ENCODE data around the gene NIPSNAP2.
"Not testable (repeated sequence)": the region's sequence is repeated elsewhere in the genome, so short reads cannot be mapped to it uniquely, and the experiment has no call there.

Gene NIPSNAP2

DNA sequence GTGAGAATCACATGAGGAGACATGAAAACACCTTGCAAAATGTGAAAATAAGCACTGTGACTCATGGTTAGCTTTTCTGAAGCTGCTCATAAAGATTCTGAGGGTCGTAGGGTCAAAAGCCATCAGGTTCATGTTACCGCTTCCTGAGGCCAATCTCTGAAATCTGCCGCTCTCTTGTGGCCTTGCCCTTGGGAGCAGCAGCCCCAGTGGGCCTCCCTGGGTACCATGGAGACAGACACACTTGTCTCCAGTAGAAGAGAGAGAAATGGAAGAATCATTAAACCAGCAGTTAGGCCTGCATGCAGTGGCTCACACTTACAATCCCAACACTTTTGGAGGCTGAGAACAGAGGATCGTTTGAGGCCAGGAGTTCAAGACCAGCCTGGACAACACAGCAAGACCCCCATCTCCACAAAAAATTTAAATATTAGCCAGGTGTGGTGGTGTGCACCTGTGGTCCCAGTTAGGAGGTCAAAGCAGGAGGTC is 42.8 kb downstream of the NIPSNAP2 start:
- H3K36me3 ChIP-seq (replicated peaks), result peaks cover 11% of the 10 kb centered on the region
- in situ Hi-C loops (cut with MboI; ENCODE audit: low sequenced_read_pairs), result no loop called here
- DNase-seq (ENCODE audit: low spot score in 2 of 2), result peak in 1 of 2 experiments; percentile 25
- H3K9me3 ChIP-seq, result no peaks in the 10 kb centered on the region
- H3K4me3 ChIP-seq, result no peak overlapping the region
- H3K4me1 ChIP-seq, result peaks cover 6% of the 10 kb centered on the region
- no peaks in the 10 kb centered on the region for H3K27me3 ChIP-seq (ENCODE audit: low read depth)

DNA sequence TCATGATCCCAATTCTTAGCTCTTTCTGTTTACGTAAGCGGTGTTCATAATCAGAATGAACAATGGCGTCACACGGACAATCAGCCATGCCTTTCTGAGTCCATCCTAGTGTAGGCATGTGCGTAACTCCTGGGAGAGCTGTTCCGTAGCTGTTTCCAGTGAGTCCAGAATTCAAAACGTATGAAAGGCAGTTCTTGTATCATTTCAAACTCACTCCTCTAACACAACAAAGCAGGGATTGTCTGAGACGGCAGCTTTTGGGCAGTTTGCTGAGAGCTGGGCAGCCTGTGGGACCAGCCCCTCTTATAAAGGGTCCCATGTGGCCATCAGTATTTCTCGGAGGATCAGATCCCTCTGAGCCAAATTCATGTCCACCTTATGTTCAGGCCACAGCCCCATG is 43.5 kb downstream of the NIPSNAP2 start:
- peaks cover 6% of the 10 kb centered on the region for H3K4me1 ChIP-seq
- in situ Hi-C loops (cut with MboI; ENCODE audit: low sequenced_read_pairs), result no loop called here
- peaks cover 16% of the 10 kb centered on the region for H3K36me3 ChIP-seq (replicated peaks)
- H3K4me3 ChIP-seq, result no peak overlapping the region
- H3K27me3 ChIP-seq (ENCODE audit: low read depth), result no peaks in the 10 kb centered on the region
- no peak for DNase-seq (ENCODE audit: low spot score in 2 of 2)
- H3K9me3 ChIP-seq, result no peaks in the 10 kb centered on the region

DNA sequence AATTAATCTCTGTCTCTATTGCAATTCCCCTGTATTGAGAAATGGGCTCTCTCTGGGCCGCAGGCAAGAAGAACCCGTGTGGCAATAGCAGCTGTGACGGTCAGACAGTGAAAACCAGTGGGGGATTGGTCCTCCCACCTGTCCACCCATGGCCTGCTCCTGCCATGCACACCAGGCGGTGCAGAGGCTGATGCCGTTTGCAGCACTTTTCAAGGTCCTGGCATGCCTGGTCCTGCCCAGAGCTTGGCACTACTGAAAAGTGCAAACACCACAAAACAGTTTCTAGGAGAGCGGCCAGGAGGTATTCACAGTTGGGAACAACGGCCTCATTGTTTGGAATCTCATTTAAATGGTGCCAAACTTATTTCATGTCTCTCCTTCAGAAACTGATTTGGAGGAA is 45.3 kb downstream of the NIPSNAP2 start:
- Histone ChIP-seq H3K4me3 (no peak overlapping the region), H3K9me3 (no peaks in the 10 kb centered on the region), H3K4me1 (peaks cover 6% of the 10 kb centered on the region), H3K27me3 (ENCODE audit: low read depth) (no peaks in the 10 kb centered on the region), H3K36me3 (replicated peaks) (peaks cover 34% of the 10 kb centered on the region)
- in situ Hi-C loops (cut with MboI; ENCODE audit: low sequenced_read_pairs), result no loop called here
- no peak for DNase-seq (ENCODE audit: low spot score in 2 of 2)

DNA sequence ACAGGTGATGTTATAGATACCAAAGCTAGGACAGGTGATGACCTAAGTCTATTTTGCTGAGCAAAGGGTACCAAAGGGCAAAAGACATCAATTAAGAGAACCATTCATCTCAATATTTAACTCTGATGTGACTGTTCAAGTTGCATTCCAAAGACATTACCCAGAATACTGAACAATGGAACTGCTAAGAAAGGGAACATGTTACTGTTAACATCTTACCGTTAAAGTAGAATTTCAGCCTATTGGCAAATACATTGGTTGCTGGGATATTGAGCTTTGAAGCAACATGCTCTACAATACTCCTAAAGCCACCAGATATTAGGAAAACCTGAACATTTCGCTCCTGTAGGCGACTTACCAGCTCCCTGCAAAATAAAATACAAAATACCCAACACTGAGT is 52.6 kb downstream of the NIPSNAP2 start:
- H3K27me3 ChIP-seq (ENCODE audit: low read depth); in situ Hi-C loops (cut with MboI; ENCODE audit: low sequenced_read_pairs); DNase-seq (ENCODE audit: low spot score in 2 of 2); H3K4me3 ChIP-seq; H3K9me3 ChIP-seq; H3K4me1 ChIP-seq: not testable (repeated sequence)
- peaks cover 76% of the 10 kb centered on the region for H3K36me3 ChIP-seq (replicated peaks)

DNA sequence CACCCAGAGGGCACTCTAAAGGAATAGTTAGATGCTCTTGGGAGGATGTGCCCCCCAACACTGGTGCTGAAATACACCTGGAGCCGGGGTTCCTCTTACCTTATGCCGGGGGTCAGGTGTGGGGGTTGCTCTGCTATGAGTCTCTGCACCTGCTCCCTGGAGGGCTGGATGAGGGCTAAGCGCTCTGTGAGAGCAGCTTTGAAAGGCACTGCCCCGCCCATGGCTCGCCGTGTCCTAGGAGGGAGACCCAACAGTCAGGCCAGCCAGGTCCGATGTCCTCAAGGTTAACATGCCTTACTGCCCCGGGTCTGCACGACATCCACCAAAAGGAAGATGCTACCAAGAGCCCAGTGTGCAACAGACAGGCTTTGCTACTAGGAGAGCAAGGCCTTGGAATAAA is 55.1 kb downstream of the NIPSNAP2 start:
- in situ Hi-C loops (cut with MboI; ENCODE audit: low sequenced_read_pairs), result no loop called here
- Histone ChIP-seq H3K4me3 (no peak overlapping the region), H3K4me1 (no peaks in the 10 kb centered on the region), H3K27me3 (ENCODE audit: low read depth) (no peaks in the 10 kb centered on the region), H3K9me3 (no peaks in the 10 kb centered on the region), H3K36me3 (replicated peaks) (peaks cover 62% of the 10 kb centered on the region)
- no peak for DNase-seq (ENCODE audit: low spot score in 2 of 2)

DNA sequence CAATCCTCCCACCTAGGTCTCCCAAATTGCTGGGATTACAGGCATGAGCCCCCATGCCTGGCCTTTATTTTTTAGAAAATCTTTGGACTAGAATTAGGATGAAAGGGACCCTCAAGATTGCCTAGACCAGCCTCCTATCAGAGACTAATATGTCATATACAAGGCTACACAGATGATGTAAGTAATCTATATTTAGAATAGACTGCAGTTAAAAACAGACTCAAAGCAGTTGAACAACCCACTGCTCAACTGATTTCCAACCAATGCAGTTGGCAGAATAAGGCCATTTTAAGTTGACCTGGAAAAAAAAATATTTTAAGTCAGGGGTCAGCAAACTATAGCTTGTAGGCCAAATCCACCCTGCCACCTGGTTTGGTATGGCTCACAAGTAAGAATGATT is 59.1 kb downstream of the NIPSNAP2 start:
- Histone ChIP-seq H3K4me1 (no peaks in the 10 kb centered on the region), H3K4me3 (no peak overlapping the region), H3K36me3 (replicated peaks) (peaks cover 65% of the 10 kb centered on the region), H3K9me3 (no peaks in the 10 kb centered on the region), H3K27me3 (ENCODE audit: low read depth) (no peaks in the 10 kb centered on the region)
- no peak for DNase-seq (ENCODE audit: low spot score in 2 of 2)
- in situ Hi-C loops (cut with MboI; ENCODE audit: low sequenced_read_pairs), result loop anchor here (5.0 kb wide), 1 partner anchor 39 kb away; the partner anchor contains the start of gene SUMF2

DNA sequence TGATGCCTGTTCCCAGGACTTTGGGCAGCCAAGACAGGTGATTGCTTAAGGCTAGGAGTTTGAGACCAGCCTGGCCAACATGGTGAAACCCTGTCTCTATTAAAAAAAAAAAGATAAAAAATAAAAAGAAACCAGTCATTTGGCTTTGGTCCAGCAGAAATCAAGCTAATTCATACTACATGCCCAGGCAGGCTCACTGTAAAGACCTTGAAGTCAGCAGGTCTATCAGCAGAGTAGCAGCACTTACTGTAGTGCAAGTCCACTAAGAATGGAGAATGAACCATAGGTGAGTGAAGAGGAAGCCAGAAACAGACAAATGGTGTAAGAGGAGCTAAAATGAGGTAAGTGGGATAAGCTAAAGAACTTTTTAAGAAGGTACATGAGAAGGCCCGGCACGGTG is 62.2 kb downstream of the NIPSNAP2 start:
- H3K27me3 ChIP-seq (ENCODE audit: low read depth), result no peaks in the 10 kb centered on the region
- H3K9me3 ChIP-seq, result no peaks in the 10 kb centered on the region
- no peaks in the 10 kb centered on the region for H3K4me1 ChIP-seq
- peaks cover 62% of the 10 kb centered on the region for H3K36me3 ChIP-seq (replicated peaks)
- DNase-seq (ENCODE audit: low spot score in 2 of 2), result no peak
- H3K4me3 ChIP-seq, result no peak overlapping the region
- in situ Hi-C loops (cut with MboI; ENCODE audit: low sequenced_read_pairs), result no loop called here

DNA sequence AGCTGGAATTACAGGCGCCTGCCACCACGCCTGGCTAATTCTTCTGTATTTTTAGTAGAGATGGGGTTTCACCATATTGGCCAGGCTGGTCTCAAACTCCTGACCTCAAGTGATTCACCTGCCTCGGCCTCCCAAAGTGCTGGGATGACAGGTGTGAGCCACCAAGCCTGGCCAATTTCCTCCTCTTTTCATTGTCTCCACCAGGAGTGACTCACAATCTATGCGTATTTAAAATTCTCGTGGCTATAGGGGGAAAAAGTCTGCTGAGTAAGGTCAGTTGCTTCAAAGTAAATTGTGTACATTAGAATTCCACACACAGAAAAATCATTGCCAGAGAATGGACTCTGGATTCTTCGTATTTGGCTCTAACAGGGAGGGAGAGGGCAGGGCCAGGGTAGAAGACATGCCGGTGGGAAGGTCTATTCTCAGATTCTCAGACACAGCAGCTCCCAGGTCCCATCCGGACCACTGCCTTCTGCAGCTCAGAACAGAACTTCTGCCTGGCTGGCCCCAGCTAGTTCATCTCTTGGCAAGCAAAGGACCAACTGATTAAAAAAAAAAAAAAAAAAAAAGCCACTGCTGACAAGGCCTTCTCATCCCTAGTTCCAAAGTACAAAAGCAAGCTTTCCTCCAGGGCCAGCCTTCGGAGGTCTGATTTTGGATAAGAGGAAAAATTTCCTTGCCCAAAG is 64.7 kb downstream of the NIPSNAP2 start:
- Histone ChIP-seq H3K27me3 (ENCODE audit: low read depth) (no peaks in the 10 kb centered on the region), H3K4me3 (no peak overlapping the region), H3K36me3 (replicated peaks) (peaks cover 58% of the 10 kb centered on the region), H3K4me1 (no peaks in the 10 kb centered on the region), H3K9me3 (no peaks in the 10 kb centered on the region)
- in situ Hi-C loops (cut with MboI; ENCODE audit: low sequenced_read_pairs), result no loop called here
- DNase-seq (ENCODE audit: low spot score in 2 of 2), result no peak

DNA sequence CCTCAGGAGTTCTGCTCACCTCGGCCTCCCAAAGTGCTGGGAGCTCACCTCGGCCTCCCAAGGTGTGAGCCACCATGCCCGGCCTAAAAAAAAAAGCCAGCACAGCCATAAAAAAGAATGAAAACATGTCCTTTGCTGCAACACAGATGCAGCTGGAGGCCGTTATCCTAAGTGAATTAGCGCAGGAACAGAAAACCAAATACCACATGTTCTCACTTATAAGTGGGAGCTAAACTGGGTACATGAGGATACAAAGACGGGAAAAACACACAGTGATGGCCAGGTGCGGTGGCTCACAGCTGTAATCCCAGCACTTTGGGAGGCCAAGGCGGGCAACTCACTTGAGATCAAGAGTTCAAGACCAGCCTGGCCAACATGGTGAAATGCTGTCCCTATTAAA is 66.0 kb downstream of the NIPSNAP2 start:
- DNase-seq (ENCODE audit: low spot score in 2 of 2), result no peak

DNA sequence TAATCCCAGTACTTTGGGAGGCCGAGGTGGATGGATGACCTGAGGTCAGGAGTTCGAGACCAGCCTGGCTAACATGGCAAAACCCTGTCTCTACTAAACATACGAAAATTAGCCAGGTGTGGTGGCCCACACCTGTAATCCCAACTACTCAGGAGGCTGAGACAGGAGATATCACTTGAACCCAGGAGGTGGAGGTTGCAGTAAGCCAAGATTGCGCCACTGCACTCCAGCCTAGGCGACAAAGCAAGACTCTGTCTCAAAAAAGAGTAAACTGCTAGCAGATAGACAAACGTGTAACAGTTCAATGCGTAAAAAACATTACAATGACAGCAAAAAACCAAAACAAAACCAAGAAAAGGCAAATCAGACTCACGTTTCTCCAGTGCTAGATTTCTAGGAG is 67.2 kb downstream of the NIPSNAP2 start:
- H3K27me3 ChIP-seq (ENCODE audit: low read depth); in situ Hi-C loops (cut with MboI; ENCODE audit: low sequenced_read_pairs); H3K4me1 ChIP-seq; H3K4me3 ChIP-seq; H3K9me3 ChIP-seq; DNase-seq (ENCODE audit: low spot score in 2 of 2): not testable (repeated sequence)
- peaks cover 45% of the 10 kb centered on the region for H3K36me3 ChIP-seq (replicated peaks)

More for the DNA sequence above, 66.0 kb downstream of the NIPSNAP2 start:
- in situ Hi-C loops (cut with MboI; ENCODE audit: low sequenced_read_pairs), result no loop called here
- Histone ChIP-seq H3K27me3 (ENCODE audit: low read depth) (no peaks in the 10 kb centered on the region), H3K4me1 (no peaks in the 10 kb centered on the region), H3K36me3 (replicated peaks) (peaks cover 53% of the 10 kb centered on the region), H3K4me3 (no peak overlapping the region), H3K9me3 (no peaks in the 10 kb centered on the region)

DNA sequence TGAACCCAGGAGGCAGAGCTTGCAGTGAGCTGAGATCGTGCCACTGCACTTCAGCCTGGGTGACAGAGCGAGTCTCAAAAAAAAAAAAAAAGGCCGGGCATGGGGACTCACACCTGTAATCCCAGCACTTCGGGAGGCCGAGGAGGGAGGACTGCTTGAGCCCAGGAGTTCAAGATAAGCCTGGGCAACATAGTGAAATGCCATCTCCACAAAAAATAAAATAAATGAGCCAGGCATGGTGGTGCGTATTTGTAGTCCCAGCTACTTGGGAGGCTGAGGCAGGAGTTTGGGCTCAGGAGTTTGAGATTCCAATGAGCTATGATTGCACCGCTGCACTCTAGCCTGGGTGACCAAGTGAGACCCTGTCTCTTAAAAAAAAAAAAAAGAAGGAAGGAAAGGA is 68.2 kb downstream of the NIPSNAP2 start:
- H3K27me3 ChIP-seq (ENCODE audit: low read depth); DNase-seq (ENCODE audit: low spot score in 2 of 2); in situ Hi-C loops (cut with MboI; ENCODE audit: low sequenced_read_pairs); H3K4me1 ChIP-seq; H3K9me3 ChIP-seq: not testable (repeated sequence)
- peak overlapping the region; percentile 54; the same call in 1 of the 2 replicates for H3K4me3 ChIP-seq
- peaks cover 34% of the 10 kb centered on the region for H3K36me3 ChIP-seq (replicated peaks)

DNA sequence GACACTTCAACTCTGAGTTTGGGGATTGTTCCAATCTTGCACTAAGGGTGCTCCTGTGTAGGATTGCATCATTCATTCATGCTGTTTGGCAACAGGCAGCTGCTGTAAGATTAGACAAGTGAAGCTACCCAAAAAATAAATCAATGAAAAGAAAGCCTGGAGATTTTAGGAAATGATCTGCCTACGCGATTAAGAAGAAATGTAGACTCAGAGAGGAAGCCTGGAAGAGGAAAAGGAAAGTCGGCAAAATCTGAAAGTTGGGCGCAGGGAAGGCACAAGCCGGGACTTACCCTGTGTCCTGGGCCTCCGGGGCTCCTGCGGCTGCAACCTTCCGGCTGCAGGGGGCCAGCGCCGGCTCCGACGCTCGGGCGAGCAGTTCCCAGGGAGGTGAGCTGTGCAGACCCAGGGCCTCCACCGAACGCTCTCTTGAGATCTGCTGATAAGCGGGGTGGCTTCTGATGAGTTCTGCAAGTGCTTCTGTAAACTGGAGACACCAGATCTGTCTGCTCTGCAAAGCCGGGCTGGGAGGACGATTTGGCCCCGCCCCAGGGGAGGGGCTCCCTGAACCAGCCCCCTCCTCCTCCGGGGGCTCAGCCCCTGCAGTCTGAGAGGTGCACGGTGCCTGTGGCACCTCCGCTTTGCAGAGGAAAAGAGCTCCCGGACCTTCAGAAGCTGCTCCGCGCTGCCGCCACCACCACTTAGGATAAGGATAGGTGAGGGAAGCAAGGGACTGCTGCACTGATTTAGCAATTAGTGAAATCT is 69.5 kb downstream of the NIPSNAP2 start:
- DNase-seq (ENCODE audit: low spot score in 2 of 2), result peak; percentile 87 to 92
- no peaks in the 10 kb centered on the region for H3K4me1 ChIP-seq

DNA sequence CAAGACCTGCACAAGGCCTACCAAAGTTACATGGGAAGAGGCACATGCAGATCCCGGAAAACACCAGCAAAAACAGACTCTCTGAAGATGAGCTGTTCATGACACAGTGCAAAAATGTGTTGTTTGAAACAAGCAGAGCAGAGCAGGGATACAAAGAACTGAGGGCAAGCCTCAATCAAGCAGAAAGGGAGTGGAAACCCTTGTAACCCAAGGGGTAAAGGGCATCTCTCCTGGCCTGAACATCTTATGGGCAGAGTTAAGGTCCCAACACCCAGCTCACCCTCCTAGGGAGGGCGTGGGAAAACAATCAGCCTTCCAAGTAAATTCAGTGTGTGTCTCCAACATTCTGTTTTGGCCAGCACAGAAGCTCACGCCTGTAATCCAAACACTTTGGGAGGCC is 76.3 kb downstream of the NIPSNAP2 start:
- Histone ChIP-seq H3K36me3 (replicated peaks) (0 out of 2 replicates have a peak, but pooled peaks cover 3% of the 10 kb centered on the region), H3K4me3 (no peak overlapping the region), H3K27me3 (ENCODE audit: low read depth) (no peaks in the 10 kb centered on the region), H3K9me3 (no peaks in the 10 kb centered on the region), H3K4me1 (no peaks in the 10 kb centered on the region)
- in situ Hi-C loops (cut with MboI; ENCODE audit: low sequenced_read_pairs), result no loop called here
- DNase-seq (ENCODE audit: low spot score in 2 of 2), result no peak

More for the DNA sequence above, 69.5 kb downstream of the NIPSNAP2 start:
- in situ Hi-C loops (cut with MboI; ENCODE audit: low sequenced_read_pairs), result no loop called here
- Histone ChIP-seq H3K9me3 (no peaks in the 10 kb centered on the region), H3K4me3 (peak overlapping the region; percentile 54), H3K27me3 (ENCODE audit: low read depth) (no peaks in the 10 kb centered on the region), H3K36me3 (replicated peaks) (peaks cover 25% of the 10 kb centered on the region)

DNA sequence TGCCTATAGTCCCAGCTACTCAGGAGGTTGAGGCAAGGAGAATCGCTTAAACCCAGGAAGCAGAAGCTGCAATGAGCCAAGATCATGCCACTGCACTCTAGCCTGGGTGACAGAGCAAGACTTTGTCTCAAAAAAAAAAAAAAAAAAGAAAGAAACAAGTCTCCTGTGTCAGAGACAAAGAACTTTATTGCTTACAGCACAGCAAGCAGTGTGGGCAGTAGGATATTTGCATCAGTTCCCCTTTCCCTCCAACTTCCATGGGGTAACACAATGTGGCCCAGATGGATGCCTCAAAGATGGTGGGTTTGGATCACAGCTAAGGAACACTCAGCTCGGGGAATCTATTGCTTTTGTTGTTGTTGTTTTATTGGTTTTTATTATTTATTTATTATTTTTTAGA is 81.4 kb downstream of the NIPSNAP2 start:
- H3K27me3 ChIP-seq (ENCODE audit: low read depth); in situ Hi-C loops (cut with MboI; ENCODE audit: low sequenced_read_pairs); DNase-seq (ENCODE audit: low spot score in 2 of 2); H3K9me3 ChIP-seq; H3K36me3 ChIP-seq (replicated peaks); H3K4me3 ChIP-seq: not testable (repeated sequence)
- H3K4me1 ChIP-seq, result peaks cover 36% of the 10 kb centered on the region
